ENCODE data around the gene RFLNA.

- no peak for TF ChIP-seq POLR2AphosphoS5 (IDR thresholded peaks at IDR 0.05; ENCODE audit: low read depth, low read length)
- TF ChIP-seq MXD4 (CRISPR knock-in tag; IDR thresholded peaks at IDR 0.05), result no peak
- peak; percentile 100 for TF ChIP-seq ZBTB42 (CRISPR knock-in tag; IDR thresholded peaks at IDR 0.05)
- peak; percentile 70; the same call in 1 of the 2 replicates for TF ChIP-seq ZNF136 (CRISPR knock-in tag; IDR thresholded peaks at IDR 0.05; ENCODE audit: low read depth)
These were observed 16.3 kb upstream of the RFLNA start for GRCh38 chr12:124278389-124279101.
